MCF 10A (cell line): Measurements from ENCODE around the gene ERGIC1. TPM values are rescaled to one million over a fixed set of nuclear protein-coding genes. Genes with fewer than 3 reads are reported as not detected.

Experiments used
- BruUV-seq: library from RNA; stranded (reverse); fragments of 400-500 nt; replicated peaks from 2 replicates; lab custom pipeline; 2021; lab: Mats Ljungman, UMichigan
- CTCF ChIA-PET: fragments of 300-600 bp; sonication (Branson Sonifier 250); formaldehyde crosslinking; extraction: SDS; loops from one replicate; lab custom pipeline; 2021; ENCODE audit warnings: antibody characterized with exemption, inconsistent platforms; lab: Yijun Ruan, JAX
- POLR2A ChIA-PET: fragments of 300-600, 350-650 bp; sonication (Branson Sonifier 250); formaldehyde crosslinking; extraction: SDS; loops from one replicate; lab custom pipeline; 2020; ENCODE audit warnings: antibody characterized with exemption, inconsistent platforms; lab: Yijun Ruan, JAX
- DNase-seq: peaks from one replicate; pipeline ENCODE4 v3.0.0-alpha.2; 2018; ENCODE audit not compliant: unreplicated experiment
- H3K27ac Mint-ChIP-seq: one replicate; pipeline ENCODE4 v1.8.0; 2022; ENCODE audit warnings: mild to moderate bottlenecking, low read depth, mixed read lengths; ENCODE audit not compliant: unreplicated experiment
- H3K27me3 Mint-ChIP-seq: one replicate; pipeline ENCODE4 v1.8.0; 2022; ENCODE audit warnings: mixed read lengths; ENCODE audit not compliant: insufficient read depth, unreplicated experiment
- H3K36me3 Mint-ChIP-seq: one replicate; pipeline ENCODE4 v1.8.0; 2022; ENCODE audit warnings: mild to moderate bottlenecking, moderate library complexity, mixed read lengths; ENCODE audit not compliant: insufficient read depth, unreplicated experiment
- H3K4me1 Mint-ChIP-seq: one replicate; pipeline ENCODE4 v1.8.0; 2022; ENCODE audit warnings: mixed read lengths; ENCODE audit not compliant: insufficient read depth, unreplicated experiment
- H3K4me3 Mint-ChIP-seq: one replicate; pipeline ENCODE4 v1.8.0; 2022; ENCODE audit warnings: mild to moderate bottlenecking, moderate library complexity, mixed read lengths; ENCODE audit not compliant: unreplicated experiment
- H3K9me3 Mint-ChIP-seq: one replicate; pipeline ENCODE4 v1.8.0; 2022; ENCODE audit warnings: mixed read lengths; ENCODE audit not compliant: unreplicated experiment
- CTCF ChIP-seq: fragments of 200-600 bp; IDR thresholded peaks from one replicate; pipeline ENCODE4 v1.8.0; 2022; ENCODE audit warnings: antibody characterized with exemption, mild to moderate bottlenecking; ENCODE audit not compliant: unreplicated experiment
- intact Hi-C: fragments of 100-400 bp; cut with micrococcal nuclease; formaldehyde crosslinking; loops from 2 replicates; pipeline ENCODE4 v1.14.1; 2022
- total RNA-seq: library from RNA; stranded (reverse); gene quantifications from 2 replicates; pipeline ENCODE4 v1.2.3, GENCODE V29; 2022

ERGIC1 gene
- total RNA-seq, 1 experiment from 2014 or later = 257 TPM

GRCh38 chr5:172906888-172907287, 72.8 kb downstream of the ERGIC1 start:
- no peak for DNase-seq
- H3K36me3 Mint-ChIP-seq = peaks cover 61% of the 10 kb centered on the region
- no peaks in the 10 kb centered on the region for H3K27me3 Mint-ChIP-seq
- no TSS peak for BruUV-seq
- ChIA-PET POLR2A (interaction anchor here (0.6 to 13.3 kb wide), 11 partner anchors 13 to 574 kb away, joined by 3 to 910 read pairs (median 13); partner anchors contain the start of gene DUSP1), CTCF (interaction anchor here (2.1 to 4.9 kb wide), 7 partner anchors 20 to 193 kb away, joined by 5 to 35 read pairs (median 17); partner anchors contain the start of gene DUSP1)
- peaks cover 77% of the 10 kb centered on the region for H3K4me1 Mint-ChIP-seq
- intact Hi-C loops = no loop called here
- peak overlapping the region; percentile 69 for H3K27ac Mint-ChIP-seq
- no peak for TF ChIP-seq CTCF
- H3K4me3 Mint-ChIP-seq = no peak overlapping the region
- H3K9me3 Mint-ChIP-seq = no peaks in the 10 kb centered on the region

- Mint-ChIP-seq H3K9me3 (no peaks in the 10 kb centered on the region), H3K27me3 (no peaks in the 10 kb centered on the region), H3K4me3 (no peak overlapping the region), H3K27ac (peak overlapping the region; percentile 69), H3K36me3 (peaks cover 64% of the 10 kb centered on the region), H3K4me1 (peaks cover 71% of the 10 kb centered on the region)
- no TSS peak for BruUV-seq
- no peak for DNase-seq
- intact Hi-C loops = no loop called here
- TF ChIP-seq CTCF = no peak
- ChIA-PET CTCF (interaction anchor here (0.7 to 4.9 kb wide), 5 partner anchors 19 to 284 kb away, joined by 3 to 35 read pairs (median 7); partner anchors contain the start of gene DUSP1), POLR2A (interaction anchor here (1.1 to 13.3 kb wide), 6 partner anchors 8 to 142 kb away, joined by 3 to 343 read pairs (median 6); partner anchors contain the start of gene DUSP1)
Observed at GRCh38 chr5:172907657-172908056, 73.6 kb downstream of the ERGIC1 start.

- BruUV-seq = no TSS peak
- H3K4me3 Mint-ChIP-seq = no peak overlapping the region
- no peaks in the 10 kb centered on the region for H3K27me3 Mint-ChIP-seq
- peaks cover 65% of the 10 kb centered on the region for H3K36me3 Mint-ChIP-seq
- intact Hi-C loops = no loop called here
- no peak overlapping the region for H3K27ac Mint-ChIP-seq
- TF ChIP-seq CTCF = no peak
- H3K4me1 Mint-ChIP-seq = peaks cover 66% of the 10 kb centered on the region
- ChIA-PET POLR2A (interaction anchor here (3.1 to 5.6 kb wide), 2 partner anchors 9 to 138 kb away, joined by 8 to 56 read pairs; partner anchors contain the start of gene DUSP1), CTCF (interaction anchor here (0.9 kb wide), 1 partner anchor 194 kb away, joined by 3 read pairs; no protein-coding TSS in a partner anchor)
- no peak for DNase-seq
- H3K9me3 Mint-ChIP-seq = no peaks in the 10 kb centered on the region
Observed at GRCh38 chr5:172908662-172909061, 74.6 kb downstream of the ERGIC1 start.

- peak; percentile 50 for DNase-seq
- intact Hi-C loops = loop anchor here (2.0 kb wide), 1 partner anchor 75 kb away; the partner anchor contains the start of gene ERGIC1
- TF ChIP-seq CTCF = no peak
- peaks cover 53% of the 10 kb centered on the region for H3K4me1 Mint-ChIP-seq
- CTCF ChIA-PET = interaction anchor here (0.7 to 1.0 kb wide), 2 partner anchors 63 to 193 kb away, joined by 3 read pairs; no protein-coding TSS in a partner anchor
- no peak overlapping the region for H3K4me3 Mint-ChIP-seq
- no peaks in the 10 kb centered on the region for H3K9me3 Mint-ChIP-seq
- H3K36me3 Mint-ChIP-seq = peaks cover 69% of the 10 kb centered on the region
- no TSS peak for BruUV-seq
- POLR2A ChIA-PET = interaction anchor here (0.5 to 5.6 kb wide), 7 partner anchors 10 to 176 kb away, joined by 3 to 56 read pairs (median 8); partner anchors contain the start of gene DUSP1
- H3K27ac Mint-ChIP-seq = peak overlapping the region; percentile 1
- no peaks in the 10 kb centered on the region for H3K27me3 Mint-ChIP-seq
Observed at GRCh38 chr5:172909931-172910502, 76.0 kb downstream of the ERGIC1 start.
